Activated CD8-positive, alpha-beta memory T cell treated with anti-CD3 and anti-CD28 coated beads, Interleukin-2, amount 10 ng/mL, durations not matched to agents 7 days and 5 days (primary cell): Measurements from ENCODE around the gene ADK. TPM values are rescaled to one million over a fixed set of nuclear protein-coding genes. Genes with fewer than 3 reads are reported as not detected.

Source experiments
- ATAC-seq: fragments of 150-1000 bp; cut with Tn5 transposase; one replicate; pipeline ENCODE4 v1.10.0; 2021; ENCODE audit warnings: moderate library complexity
- CTCF ChIA-PET: fragments of 350-600 bp; sonication (Branson Sonifier 250); formaldehyde crosslinking; loops from one replicate; lab custom pipeline; 2021; ENCODE audit warnings: antibody characterized with exemption; lab: Charles Lee
- DNase-seq: peaks from one replicate; pipeline ENCODE4 v3.0.0-alpha.2; 2020
- H3K27ac Mint-ChIP-seq: one replicate; pipeline ENCODE4 v1.8.0; 2021; ENCODE audit warnings: mild to moderate bottlenecking, mixed read lengths
- H3K27me3 Mint-ChIP-seq: one replicate; pipeline ENCODE4 v1.8.0; 2021; ENCODE audit warnings: mixed read lengths
- H3K36me3 Mint-ChIP-seq: one replicate; pipeline ENCODE4 v1.8.0; 2021; ENCODE audit warnings: mild to moderate bottlenecking, mixed read lengths
- H3K4me1 Mint-ChIP-seq: one replicate; pipeline ENCODE4 v1.8.0; 2021; ENCODE audit warnings: mixed read lengths
- H3K4me3 Mint-ChIP-seq: one replicate; pipeline ENCODE4 v1.8.0; 2021; ENCODE audit warnings: mild to moderate bottlenecking, moderate library complexity, mixed read lengths
- H3K9me3 Mint-ChIP-seq: one replicate; pipeline ENCODE4 v1.8.0; 2022; ENCODE audit warnings: low read depth, mixed read lengths
- total RNA-seq, 2 experiments: library from RNA; stranded (reverse); gene quantifications; one replicate each; pipeline ENCODE4 v1.2.3, GENCODE V29; 2021

ADK gene
- total RNA-seq, 2 experiments from 2014 or later, result 38.3 to 46.2 TPM

- H3K9me3 Mint-ChIP-seq, result peaks cover 3% of the 10 kb centered on the region
Measured at GRCh38 chr10:74600170-74600569, 449.1 kb downstream of the ADK start.

DNA sequence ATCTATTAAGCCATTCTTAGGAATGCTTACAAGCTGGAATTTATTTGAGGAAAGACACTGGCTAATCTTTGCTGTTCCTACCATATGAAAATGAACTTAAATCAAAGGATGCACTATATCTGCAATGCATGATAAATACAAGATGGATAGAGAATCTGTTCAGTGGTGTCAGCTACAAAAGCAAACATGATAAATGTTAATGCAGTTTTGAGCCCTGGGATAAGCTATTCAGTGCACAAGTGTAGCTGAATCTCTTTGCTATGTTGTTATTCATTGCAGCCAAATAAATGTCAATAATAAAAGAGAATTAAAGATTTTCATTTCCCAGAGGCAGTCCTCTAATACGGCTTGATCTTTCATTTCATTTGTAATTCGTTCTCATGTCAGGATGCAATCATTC lies 451.6 kb downstream of the ADK start:
- H3K4me1 Mint-ChIP-seq, result peaks cover 5% of the 10 kb centered on the region
- DNase-seq (no peak), ATAC-seq (no peak)
- H3K4me3 Mint-ChIP-seq, result no peak overlapping the region
- CTCF ChIA-PET, result no interaction called here
- peaks cover 3% of the 10 kb centered on the region for H3K9me3 Mint-ChIP-seq
- H3K27me3 Mint-ChIP-seq, result no peaks in the 10 kb centered on the region
- H3K27ac Mint-ChIP-seq, result no peak overlapping the region
- H3K36me3 Mint-ChIP-seq, result peaks cover 28% of the 10 kb centered on the region

More at GRCh38 chr10:74600170-74600569, 449.1 kb downstream of the ADK start:
- ATAC-seq (no peak), DNase-seq (no peak)
- Mint-ChIP-seq H3K4me3 (no peak overlapping the region), H3K27ac (no peak overlapping the region), H3K4me1 (peaks cover 8% of the 10 kb centered on the region), H3K36me3 (peaks cover 26% of the 10 kb centered on the region), H3K27me3 (no peaks in the 10 kb centered on the region)
- CTCF ChIA-PET, result no interaction called here

DNA sequence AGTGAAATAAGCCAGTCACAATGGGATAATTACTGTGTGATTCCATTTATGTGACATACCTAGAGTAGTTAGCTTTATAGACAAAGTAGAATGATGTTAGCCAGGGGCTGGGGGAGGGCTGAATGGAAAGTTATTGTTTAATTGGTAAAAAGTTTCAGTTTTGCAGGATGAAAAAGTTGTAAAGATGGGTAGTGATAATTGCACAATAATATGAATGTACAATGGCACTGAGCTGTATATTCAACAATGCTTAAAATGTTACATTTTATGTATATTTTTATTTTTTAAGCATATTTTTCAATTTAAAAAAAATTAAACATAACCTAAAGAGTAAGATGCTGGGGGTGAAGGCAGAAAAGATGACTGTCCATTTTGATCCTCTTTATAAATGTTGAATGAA lies 459.3 kb downstream of the ADK start:
- no peaks in the 10 kb centered on the region for H3K27me3 Mint-ChIP-seq
- H3K9me3 Mint-ChIP-seq, result peaks cover 4% of the 10 kb centered on the region
- CTCF ChIA-PET, result no interaction called here
- ATAC-seq (no peak), DNase-seq (no peak)
- H3K27ac Mint-ChIP-seq, result no peak overlapping the region
- H3K36me3 Mint-ChIP-seq, result peaks cover 14% of the 10 kb centered on the region
- H3K4me1 Mint-ChIP-seq, result no peaks in the 10 kb centered on the region
- H3K4me3 Mint-ChIP-seq, result no peak overlapping the region

DNA sequence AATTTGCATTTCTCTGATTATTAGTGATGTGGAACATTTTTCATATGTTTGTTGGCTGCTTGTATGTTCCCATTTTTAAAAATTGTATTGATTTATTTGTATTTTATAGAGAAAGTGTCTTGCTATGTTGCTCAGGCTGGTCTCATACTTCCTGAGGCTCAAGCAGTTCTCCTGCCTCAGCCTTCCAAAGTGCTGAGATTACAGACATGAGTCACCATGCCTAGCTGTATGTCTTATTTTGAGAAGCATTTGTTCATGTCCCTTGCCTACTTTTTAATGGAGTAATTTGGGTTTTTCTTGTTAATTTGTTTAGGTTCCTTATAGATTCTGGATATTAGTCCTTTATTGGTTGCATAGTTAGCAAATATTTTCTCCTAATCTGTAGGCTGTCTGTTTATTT lies 461.2 kb downstream of the ADK start:
- no peak overlapping the region for H3K4me3 Mint-ChIP-seq
- no peaks in the 10 kb centered on the region for H3K4me1 Mint-ChIP-seq
- H3K27ac Mint-ChIP-seq, result no peak overlapping the region
- CTCF ChIA-PET, result no interaction called here
- DNase-seq (no peak), ATAC-seq (no peak)
- H3K27me3 Mint-ChIP-seq, result no peaks in the 10 kb centered on the region
- H3K9me3 Mint-ChIP-seq, result peaks cover 4% of the 10 kb centered on the region
- peaks cover 15% of the 10 kb centered on the region for H3K36me3 Mint-ChIP-seq

DNA sequence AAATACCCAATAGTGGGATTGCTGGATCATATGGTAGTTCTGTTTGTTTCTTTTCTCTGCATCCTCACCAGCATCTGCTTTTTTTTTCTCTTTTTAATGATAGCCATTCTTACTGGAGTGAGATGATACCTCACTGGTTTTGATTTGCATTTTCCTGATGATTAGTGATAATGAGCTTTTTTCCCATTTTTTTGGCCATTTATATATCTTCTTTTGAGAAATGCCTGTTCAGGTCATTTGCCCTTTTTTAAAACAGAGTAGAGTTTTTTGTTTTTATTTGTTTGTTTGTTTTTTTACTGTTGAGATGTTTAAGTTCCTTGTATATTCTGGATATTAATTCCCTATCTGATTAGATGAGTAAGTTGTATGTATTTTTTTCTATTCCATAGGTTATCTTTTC lies 469.6 kb downstream of the ADK start:
- no peak overlapping the region for H3K27ac Mint-ChIP-seq
- H3K36me3 Mint-ChIP-seq, result peaks cover 30% of the 10 kb centered on the region
- no peak for DNase-seq
- H3K9me3 Mint-ChIP-seq, result no peaks in the 10 kb centered on the region
- no peaks in the 10 kb centered on the region for H3K27me3 Mint-ChIP-seq
- H3K4me1 Mint-ChIP-seq, result no peaks in the 10 kb centered on the region
- ATAC-seq, result no peak
- CTCF ChIA-PET, result no interaction called here
- no peak overlapping the region for H3K4me3 Mint-ChIP-seq

- ATAC-seq (no peak), DNase-seq (no peak)
- H3K27ac Mint-ChIP-seq, result no peak overlapping the region
- no peaks in the 10 kb centered on the region for H3K27me3 Mint-ChIP-seq
- H3K4me3 Mint-ChIP-seq, result no peak overlapping the region
- no peaks in the 10 kb centered on the region for H3K9me3 Mint-ChIP-seq
- CTCF ChIA-PET, result no interaction called here
- H3K4me1 Mint-ChIP-seq, result no peaks in the 10 kb centered on the region
- H3K36me3 Mint-ChIP-seq, result peaks cover 21% of the 10 kb centered on the region
Measured at GRCh38 chr10:74623786-74624185, 472.8 kb downstream of the ADK start.

- no peak overlapping the region for H3K4me3 Mint-ChIP-seq
- DNase-seq (no peak), ATAC-seq (no peak)
- H3K9me3 Mint-ChIP-seq, result no peaks in the 10 kb centered on the region
- CTCF ChIA-PET, result no interaction called here
- no peak overlapping the region for H3K27ac Mint-ChIP-seq
- no peaks in the 10 kb centered on the region for H3K27me3 Mint-ChIP-seq
- no peaks in the 10 kb centered on the region for H3K4me1 Mint-ChIP-seq
- peaks cover 20% of the 10 kb centered on the region for H3K36me3 Mint-ChIP-seq
Measured at GRCh38 chr10:74624501-74624900, 473.5 kb downstream of the ADK start.

GRCh38 chr10:74628136-74628535 lies 477.1 kb downstream of the ADK start:
- Mint-ChIP-seq H3K4me1 (no peaks in the 10 kb centered on the region), H3K27me3 (no peaks in the 10 kb centered on the region), H3K36me3 (peaks cover 9% of the 10 kb centered on the region), H3K4me3 (no peak overlapping the region), H3K9me3 (peaks cover 2% of the 10 kb centered on the region), H3K27ac (no peak overlapping the region)
- no peak for DNase-seq
- CTCF ChIA-PET, result interaction anchor here (0.9 to 1.3 kb wide), 2 partner anchors 9 to 51 kb away, joined by 3 to 4 read pairs; no protein-coding TSS in a partner anchor
- no peak for ATAC-seq

- CTCF ChIA-PET, result no interaction called here
- Mint-ChIP-seq H3K4me3 (no peak overlapping the region), H3K27ac (no peak overlapping the region)
Measured at GRCh38 chr10:74634995-74635536, 484.0 kb downstream of the ADK start.

DNA sequence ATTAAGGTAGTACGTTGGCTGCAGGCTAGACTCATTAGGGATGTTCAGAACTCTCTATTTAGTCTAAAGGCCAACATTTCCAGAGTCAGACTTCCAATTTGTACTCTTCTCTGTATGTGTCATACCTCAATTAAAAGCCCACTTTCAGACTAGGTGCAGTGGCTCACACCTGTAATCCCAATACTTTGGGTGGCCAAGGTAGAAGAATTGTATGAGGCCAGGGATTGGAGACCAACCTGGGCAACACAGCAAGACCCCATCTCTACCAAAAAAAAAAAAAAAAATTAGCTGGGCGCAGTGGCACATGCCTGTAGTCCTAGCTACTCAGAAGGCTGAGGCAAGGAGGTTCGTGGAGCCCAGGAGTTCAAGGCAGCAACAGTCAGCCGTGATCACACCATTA lies 484.6 kb downstream of the ADK start:
- Mint-ChIP-seq H3K9me3 (peaks cover 13% of the 10 kb centered on the region), H3K36me3 (peaks cover 37% of the 10 kb centered on the region), H3K4me1 (no peaks in the 10 kb centered on the region), H3K27me3 (no peaks in the 10 kb centered on the region), H3K27ac (no peak overlapping the region), H3K4me3 (no peak overlapping the region)
- CTCF ChIA-PET, result no interaction called here
- ATAC-seq, result no peak
- no peak for DNase-seq

More at GRCh38 chr10:74634995-74635536, 484.0 kb downstream of the ADK start:
- ATAC-seq (no peak), DNase-seq (no peak)
- Mint-ChIP-seq H3K9me3 (peaks cover 13% of the 10 kb centered on the region), H3K27me3 (no peaks in the 10 kb centered on the region), H3K36me3 (peaks cover 37% of the 10 kb centered on the region), H3K4me1 (no peaks in the 10 kb centered on the region)

DNA sequence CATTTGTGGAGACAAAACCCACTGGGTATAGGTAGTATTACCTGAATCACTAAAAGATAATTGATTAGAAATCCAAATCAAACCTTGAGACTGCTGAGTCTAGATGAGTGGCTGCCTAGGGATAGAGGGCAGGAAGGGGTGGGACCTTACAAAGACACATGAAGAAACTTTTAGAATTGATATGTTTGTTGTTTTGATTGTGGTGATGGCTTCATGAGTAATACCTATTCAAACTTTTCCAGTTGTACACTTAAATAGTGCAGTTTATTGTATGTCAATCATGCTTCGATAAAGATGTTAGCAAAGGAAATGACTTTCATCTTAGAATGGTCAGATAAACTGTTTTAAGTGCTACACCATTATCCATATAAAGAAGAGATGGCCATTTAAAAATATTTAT lies 486.7 kb downstream of the ADK start:
- H3K36me3 Mint-ChIP-seq, result peaks cover 31% of the 10 kb centered on the region
- CTCF ChIA-PET, result interaction anchor here (1.3 kb wide), 1 partner anchor 9 kb away, joined by 3 read pairs; no protein-coding TSS in a partner anchor

DNA sequence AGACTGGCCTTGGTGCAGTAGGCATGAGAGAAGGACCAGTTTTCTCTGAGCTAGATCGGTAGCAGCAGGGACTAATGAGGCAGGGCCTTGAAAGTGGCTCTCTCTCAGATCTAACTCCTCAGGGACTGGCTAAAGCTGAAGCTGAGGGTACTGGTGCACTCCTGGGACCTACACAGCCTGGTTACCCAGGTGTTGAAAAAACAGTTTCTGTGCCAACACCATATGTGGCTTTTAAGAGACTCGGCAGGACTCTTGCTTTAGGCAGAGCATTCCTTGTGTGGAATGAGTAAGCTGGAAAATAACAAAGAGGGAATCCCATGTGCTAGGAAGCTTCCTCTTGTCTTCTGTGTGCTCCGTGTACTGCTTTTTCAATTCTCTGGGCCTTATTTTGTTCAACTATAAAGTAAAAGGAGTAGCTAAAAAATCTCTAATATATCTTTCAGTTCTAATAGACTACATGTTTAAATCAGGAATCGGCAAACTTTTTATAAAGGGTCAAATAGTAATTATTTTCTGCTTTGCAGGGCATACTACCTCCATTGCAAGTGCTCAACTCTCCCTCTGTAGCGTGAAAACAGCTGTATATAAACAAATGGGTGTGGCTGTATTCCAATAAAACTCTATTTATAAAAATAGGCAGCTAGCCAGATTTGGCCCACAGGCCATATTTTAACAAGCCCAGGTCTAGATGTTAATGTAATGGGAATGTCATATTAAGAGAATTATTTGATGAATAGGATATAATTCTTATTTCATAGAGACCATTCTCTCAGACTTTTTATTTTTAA lies 489.3 kb downstream of the ADK start:
- no peaks in the 10 kb centered on the region for H3K27me3 Mint-ChIP-seq
- H3K4me1 Mint-ChIP-seq, result no peaks in the 10 kb centered on the region
- H3K4me3 Mint-ChIP-seq, result no peak overlapping the region
- H3K9me3 Mint-ChIP-seq, result peaks cover 5% of the 10 kb centered on the region
- ATAC-seq (no peak), DNase-seq (no peak)
- peaks cover 21% of the 10 kb centered on the region for H3K36me3 Mint-ChIP-seq
- CTCF ChIA-PET, result no interaction called here
- H3K27ac Mint-ChIP-seq, result no peak overlapping the region

More for the DNA sequence above, 486.7 kb downstream of the ADK start:
- DNase-seq (no peak), ATAC-seq (no peak)
- Mint-ChIP-seq H3K27ac (no peak overlapping the region), H3K27me3 (no peaks in the 10 kb centered on the region), H3K4me3 (no peak overlapping the region), H3K4me1 (no peaks in the 10 kb centered on the region), H3K9me3 (peaks cover 11% of the 10 kb centered on the region)

- H3K36me3 Mint-ChIP-seq, result peaks cover 17% of the 10 kb centered on the region
- no peak for ATAC-seq
- no peaks in the 10 kb centered on the region for H3K27me3 Mint-ChIP-seq
- H3K4me3 Mint-ChIP-seq, result no peak overlapping the region
- no peak overlapping the region for H3K27ac Mint-ChIP-seq
- no peak for DNase-seq
- CTCF ChIA-PET, result no interaction called here
- H3K4me1 Mint-ChIP-seq, result no peaks in the 10 kb centered on the region
- H3K9me3 Mint-ChIP-seq, result peaks cover 5% of the 10 kb centered on the region
Measured at GRCh38 chr10:74641659-74642058, 490.6 kb downstream of the ADK start.

- CTCF ChIA-PET, result no interaction called here
- Mint-ChIP-seq H3K4me1 (no peaks in the 10 kb centered on the region), H3K27me3 (no peaks in the 10 kb centered on the region), H3K27ac (no peak overlapping the region), H3K9me3 (peaks cover 5% of the 10 kb centered on the region), H3K4me3 (no peak overlapping the region), H3K36me3 (peaks cover 17% of the 10 kb centered on the region)
- ATAC-seq (no peak), DNase-seq (no peak)
Measured at GRCh38 chr10:74642901-74643595, 492.0 kb downstream of the ADK start.
